ENCODE data around the gene EARS2. TPM values are rescaled to one million over a fixed set of nuclear protein-coding genes. Genes with fewer than 3 reads are reported as not detected.

EARS2 gene
- total and polyA plus RNA-seq, 2 of the 4 experiments (the other 2 are of a cell fraction): 28.1 to 37.8 TPM

Other genes with a start within 250 kb of the EARS2 start
- gene COG7, start 104.2 kb downstream of the EARS2 start, total RNA-seq (2012; rRNA removed): 25.6 and 28.5 TPM in 2 replicates
- 43.7 and 49.2 TPM in 2 replicates for gene COG7, start 104.2 kb downstream of the EARS2 start, polyA plus RNA-seq (2012; rRNA removed)
- 16.5 and 23.9 TPM in 2 replicates for gene GGA2, start 46.9 kb downstream of the EARS2 start, total RNA-seq (2012; rRNA removed)
- gene GGA2, start 46.9 kb downstream of the EARS2 start, polyA plus RNA-seq (2012; rRNA removed): 24.6 and 30.1 TPM in 2 replicates
- gene UBFD1, start 377 bp upstream of the EARS2 start, total RNA-seq (2012; rRNA removed): 39.3 and 48.9 TPM in 2 replicates
- gene UBFD1, start 377 bp upstream of the EARS2 start, polyA plus RNA-seq (2012; rRNA removed): 48.4 and 55.0 TPM in 2 replicates
- gene NDUFAB1, start 39.0 kb upstream of the EARS2 start, total RNA-seq (2012; rRNA removed): 114 and 117 TPM in 2 replicates
- gene NDUFAB1, start 39.0 kb upstream of the EARS2 start, polyA plus RNA-seq (2012; rRNA removed): 146 and 185 TPM in 2 replicates
- 8.6 and 11.7 TPM in 2 replicates for gene PALB2, start 84.0 kb upstream of the EARS2 start, total RNA-seq (2012; rRNA removed)
- 3.1 and 4.1 TPM in 2 replicates for gene PALB2, start 84.0 kb upstream of the EARS2 start, polyA plus RNA-seq (2012; rRNA removed)
- 111 and 121 TPM in 2 replicates for gene DCTN5, start 84.1 kb upstream of the EARS2 start, total RNA-seq (2012; rRNA removed)
- gene DCTN5, start 84.1 kb upstream of the EARS2 start, polyA plus RNA-seq (2012; rRNA removed): 43.3 and 49.6 TPM in 2 replicates
- gene PLK1, start 121.5 kb upstream of the EARS2 start, total RNA-seq (2012; rRNA removed): 19.4 and 20.0 TPM in 2 replicates
- 59.0 and 67.8 TPM in 2 replicates for gene PLK1, start 121.5 kb upstream of the EARS2 start, polyA plus RNA-seq (2012; rRNA removed)
- 0.54 TPM in 1 of 2 replicates, not detected in the other for gene ERN2, start 155.9 kb upstream of the EARS2 start, total RNA-seq (2012; rRNA removed)
- gene ERN2, start 155.9 kb upstream of the EARS2 start, polyA plus RNA-seq (2012; rRNA removed): 0.39 and 0.60 TPM in 2 replicates
- gene CHP2, start 197.7 kb upstream of the EARS2 start, total RNA-seq (2012; rRNA removed): not detected in 2 replicates
- not detected in 2 replicates for gene CHP2, start 197.7 kb upstream of the EARS2 start, polyA plus RNA-seq (2012; rRNA removed)